ENCODE data around the gene XKR8.
"Not testable (repeated sequence)": the region's sequence is repeated elsewhere in the genome, so short reads cannot be mapped to it uniquely, and the experiment has no call there.

Gene XKR8

GRCh38 chr1:27981145-27981544 is 21.4 kb downstream of the XKR8 start:
- in situ Hi-C loops (cut with HindIII; ENCODE audit: low sequenced_read_pairs), result no loop called here

- in situ Hi-C loops (cut with HindIII; ENCODE audit: low sequenced_read_pairs), result no loop called here
These were observed 31.3 kb downstream of the XKR8 start for GRCh38 chr1:27990920-27991537.

GRCh38 chr1:27992276-27992675 is 32.5 kb downstream of the XKR8 start:
- in situ Hi-C loops (cut with HindIII; ENCODE audit: low sequenced_read_pairs), result no loop called here

- in situ Hi-C loops (cut with HindIII; ENCODE audit: low sequenced_read_pairs), result no loop called here
These were observed 33.5 kb downstream of the XKR8 start for GRCh38 chr1:27993241-27993640.

- in situ Hi-C loops (cut with HindIII; ENCODE audit: low sequenced_read_pairs), result no loop called here
These were observed 34.3 kb downstream of the XKR8 start for GRCh38 chr1:27994060-27994459.

- in situ Hi-C loops (cut with HindIII; ENCODE audit: low sequenced_read_pairs), result not testable (repeated sequence)
These were observed 34.8 kb downstream of the XKR8 start for GRCh38 chr1:27994526-27994925.

GRCh38 chr1:27999055-27999454 is 39.3 kb downstream of the XKR8 start:
- in situ Hi-C loops (cut with HindIII; ENCODE audit: low sequenced_read_pairs), result no loop called here

GRCh38 chr1:28002600-28002999 is 42.8 kb downstream of the XKR8 start:
- in situ Hi-C loops (cut with HindIII; ENCODE audit: low sequenced_read_pairs), result no loop called here

- in situ Hi-C loops (cut with HindIII; ENCODE audit: low sequenced_read_pairs), result not testable (repeated sequence)
These were observed 43.3 kb downstream of the XKR8 start for GRCh38 chr1:28003117-28003516.

GRCh38 chr1:28010969-28011368 is 51.2 kb downstream of the XKR8 start:
- in situ Hi-C loops (cut with HindIII; ENCODE audit: low sequenced_read_pairs), result no loop called here

Measured in endothelial cell of hepatic sinusoid (primary cell).